Measurements from ENCODE around the gene CDC6.
"Not testable (repeated sequence)": the region's sequence is repeated elsewhere in the genome, so short reads cannot be mapped to it uniquely, and the experiment has no call there.

Gene CDC6

GRCh38 chr17:40290629-40291280 lies 3.1 kb downstream of the CDC6 start:
- no peak for FAIRE-seq

- FAIRE-seq: no peak
Measured at GRCh38 chr17:40291281-40291664, 3.6 kb downstream of the CDC6 start.

- no peak for FAIRE-seq
Measured at GRCh38 chr17:40293363-40293762, 5.7 kb downstream of the CDC6 start.

- FAIRE-seq: no peak
Measured at GRCh38 chr17:40295488-40296436, 8.1 kb downstream of the CDC6 start.

- no peak for FAIRE-seq
Measured at GRCh38 chr17:40297511-40297910, 9.8 kb downstream of the CDC6 start.

GRCh38 chr17:40298726-40299125 lies 11.0 kb downstream of the CDC6 start:
- FAIRE-seq: no peak

GRCh38 chr17:40299159-40299757 lies 11.6 kb downstream of the CDC6 start:
- not testable (repeated sequence) for FAIRE-seq

GRCh38 chr17:40301315-40301714 lies 13.6 kb downstream of the CDC6 start:
- no peak for FAIRE-seq

- FAIRE-seq: peak; percentile 57
Measured at GRCh38 chr17:40303009-40303657, 15.5 kb downstream of the CDC6 start.

GRCh38 chr17:40303708-40304551 lies 16.3 kb downstream of the CDC6 start:
- no peak for FAIRE-seq

GRCh38 chr17:40304552-40304863 lies 16.8 kb downstream of the CDC6 start:
- FAIRE-seq: not testable (repeated sequence)

- not testable (repeated sequence) for FAIRE-seq
Measured at GRCh38 chr17:40304866-40305265, 17.2 kb downstream of the CDC6 start.

- FAIRE-seq: no peak
Measured at GRCh38 chr17:40306395-40306794, 18.7 kb downstream of the CDC6 start.

- FAIRE-seq: no peak
Measured at GRCh38 chr17:40307001-40307730, 19.5 kb downstream of the CDC6 start.

GRCh38 chr17:40307740-40308239 lies 20.1 kb downstream of the CDC6 start:
- no peak for FAIRE-seq

GRCh38 chr17:40309031-40309948 lies 21.6 kb downstream of the CDC6 start, which contains the start of gene RARA:
Gene RARA (plus strand): TSS chr17:40309180. CDS start chr17:40331219, 22,039 bp downstream.
- no peak for FAIRE-seq

GRCh38 chr17:40309949-40310510 lies 22.4 kb downstream of the CDC6 start:
- FAIRE-seq: no peak

- FAIRE-seq: no peak
Measured at GRCh38 chr17:40310882-40311391, 23.3 kb downstream of the CDC6 start.

GRCh38 chr17:40311575-40311974 lies 23.9 kb downstream of the CDC6 start:
- no peak for FAIRE-seq
